Keratinocyte (primary cell): ENCODE results near the gene TBCB.

Experiments
- CTCF ChIP-seq, 3 experiments: IDR thresholded peaks in 1 of 3; conservative IDR thresholded peaks in 1 of 3; optimal IDR thresholded peaks in 1 of 3; 2 replicates in 2 of 3; 3 replicates in 1 of 3; pipeline versions ENCODE3 to v1.5.1; 2011; ENCODE audit warnings: low read length in 3 of 3, mild to moderate bottlenecking in 3 of 3, moderate library complexity in 2 of 3, control low read depth in 1 of 3, inconsistent platforms in 1 of 3; ENCODE audit not compliant: insufficient read depth in 2 of 3; ENCODE audit errors: extremely low read depth in 1 of 3
- EZH2 ChIP-seq: IDR thresholded peaks from one replicate; pipeline ENCODE4 v1.6.1; 2012; ENCODE audit warnings: inconsistent platforms, mild to moderate bottlenecking, low read length, moderate library complexity

- TF ChIP-seq EZH2 (no peak), CTCF (optimal IDR thresholded peaks at IDR 0.05 in 1 of 3, IDR thresholded peaks at IDR 0.05 in 1 of 3, conservative IDR thresholded peaks at IDR 0.05 in 1 of 3; ENCODE audit: extremely low read depth in 1 of 3, insufficient read depth in 2 of 3, low read length in 3 of 3) (no peak)
These were observed 36.1 kb downstream of the TBCB start for GRCh38 chr19:36151144-36152018.
